Activated CD8-positive, alpha-beta memory T cell treated with anti-CD3 and anti-CD28 coated beads, Interleukin-2, amount 10 ng/mL, durations not matched to agents 7 days and 5 days (primary cell): ENCODE data around the gene MCC. TPM values are rescaled to one million over a fixed set of nuclear protein-coding genes. Genes with fewer than 3 reads are reported as not detected.

ENCODE experiments used
- ATAC-seq: fragments of 150-1000 bp; cut with Tn5 transposase; one replicate; pipeline ENCODE4 v1.10.0; 2021; ENCODE audit warnings: moderate library complexity
- CTCF ChIA-PET: fragments of 350-600 bp; sonication (Branson Sonifier 250); formaldehyde crosslinking; loops from one replicate; lab custom pipeline; 2021; ENCODE audit warnings: antibody characterized with exemption; lab: Charles Lee
- DNase-seq: peaks from one replicate; pipeline ENCODE4 v3.0.0-alpha.2; 2020
- H3K27ac Mint-ChIP-seq: one replicate; pipeline ENCODE4 v1.8.0; 2021; ENCODE audit warnings: mild to moderate bottlenecking, mixed read lengths
- H3K27me3 Mint-ChIP-seq: one replicate; pipeline ENCODE4 v1.8.0; 2021; ENCODE audit warnings: mixed read lengths
- H3K36me3 Mint-ChIP-seq: one replicate; pipeline ENCODE4 v1.8.0; 2021; ENCODE audit warnings: mild to moderate bottlenecking, mixed read lengths
- H3K4me1 Mint-ChIP-seq: one replicate; pipeline ENCODE4 v1.8.0; 2021; ENCODE audit warnings: mixed read lengths
- H3K4me3 Mint-ChIP-seq: one replicate; pipeline ENCODE4 v1.8.0; 2021; ENCODE audit warnings: mild to moderate bottlenecking, moderate library complexity, mixed read lengths
- H3K9me3 Mint-ChIP-seq: one replicate; pipeline ENCODE4 v1.8.0; 2022; ENCODE audit warnings: low read depth, mixed read lengths
- total RNA-seq, 2 experiments: library from RNA; stranded (reverse); gene quantifications; one replicate each; pipeline ENCODE4 v1.2.3, GENCODE V29; 2021

MCC gene
- total RNA-seq, 2 experiments from 2014 or later = 7.4 to 7.5 TPM

DNA sequence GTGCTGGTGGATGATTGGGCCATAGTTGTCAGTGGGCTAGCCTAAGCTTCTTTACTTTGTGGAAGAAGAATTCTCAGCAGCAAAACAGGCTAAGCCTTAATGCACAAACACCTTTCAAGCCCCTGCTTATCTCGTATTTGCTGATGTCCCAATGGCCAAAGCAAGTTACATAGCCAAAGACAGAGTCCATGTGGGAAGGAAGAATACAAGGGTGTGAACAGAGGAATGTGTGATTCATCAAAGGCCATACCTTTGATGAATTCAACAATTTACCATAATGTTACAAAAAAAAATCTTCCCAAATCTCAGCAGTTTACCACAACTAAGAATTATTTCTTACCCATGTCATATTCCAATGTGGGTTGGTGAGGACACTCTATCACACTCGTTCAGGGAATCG is 24.1 kb upstream of the MCC start:
- peaks cover 44% of the 10 kb centered on the region for H3K4me1 Mint-ChIP-seq
- H3K4me3 Mint-ChIP-seq = no peak overlapping the region
- DNase-seq (no peak), ATAC-seq (no peak)
- no peak overlapping the region for H3K27ac Mint-ChIP-seq
- peaks cover 17% of the 10 kb centered on the region for H3K36me3 Mint-ChIP-seq
- CTCF ChIA-PET = interaction anchor here (0.7 to 4.4 kb wide), 5 partner anchors 9 to 516 kb away, joined by 3 to 42 read pairs (median 6); partner anchors contain the start of gene MCC
- peaks cover 34% of the 10 kb centered on the region for H3K27me3 Mint-ChIP-seq
- H3K9me3 Mint-ChIP-seq = no peaks in the 10 kb centered on the region

DNA sequence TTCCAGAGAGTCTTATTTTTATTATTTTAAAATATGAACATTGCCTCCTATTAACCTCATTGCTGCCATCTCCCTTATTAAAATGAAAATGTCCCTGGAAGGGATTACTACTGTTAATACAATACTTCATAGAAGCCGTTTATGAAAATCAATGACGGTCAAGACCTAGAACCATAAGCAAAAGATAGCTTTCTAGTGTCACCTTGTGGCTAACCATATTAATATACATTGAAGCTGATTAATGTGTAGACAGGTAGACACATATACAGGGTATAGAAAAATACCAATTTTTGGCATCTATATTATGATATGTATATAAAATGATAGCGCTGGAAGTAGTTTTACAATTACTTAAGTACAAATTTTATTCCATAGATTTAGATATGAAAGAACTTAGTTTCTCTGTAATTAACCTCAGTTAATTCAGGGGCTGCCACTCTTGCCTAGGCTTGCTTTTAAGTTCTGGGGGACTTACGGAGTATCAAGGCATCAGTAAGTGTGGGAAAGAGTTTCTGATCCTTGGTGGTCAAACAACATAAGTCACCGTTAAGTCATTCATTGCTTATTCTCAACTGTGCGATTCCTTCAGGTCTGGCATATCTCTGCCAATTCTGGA is 22.7 kb upstream of the MCC start:
- Mint-ChIP-seq H3K27ac (no peak overlapping the region), H3K4me3 (no peak overlapping the region), H3K4me1 (peaks cover 41% of the 10 kb centered on the region), H3K9me3 (no peaks in the 10 kb centered on the region), H3K36me3 (peaks cover 10% of the 10 kb centered on the region), H3K27me3 (peaks cover 42% of the 10 kb centered on the region)
- ATAC-seq (no peak), DNase-seq (no peak)
- CTCF ChIA-PET = interaction anchor here (0.8 to 4.4 kb wide), 17 partner anchors 10 to 581 kb away, joined by 3 to 42 read pairs (median 4); partner anchors contain the start of gene DCP2

DNA sequence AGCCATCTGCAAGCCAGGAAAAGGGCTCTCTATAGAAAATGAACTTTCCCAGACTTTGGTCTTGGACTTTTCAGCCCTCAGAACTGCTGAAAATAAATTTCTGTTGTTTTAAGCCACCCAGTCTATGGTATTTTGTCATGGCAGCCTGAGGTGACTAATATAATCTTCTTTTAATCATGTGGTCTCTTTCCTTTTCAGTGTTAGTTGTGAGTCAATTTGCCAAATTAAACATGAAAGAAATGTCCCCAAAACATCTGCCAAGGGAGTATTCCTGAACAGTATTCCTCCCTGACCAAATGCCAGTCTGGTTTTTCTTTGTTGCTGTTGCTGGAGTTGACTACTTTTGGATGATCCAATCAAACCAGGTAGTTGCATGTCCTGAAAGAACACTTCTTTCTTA is 20.5 kb upstream of the MCC start:
- CTCF ChIA-PET = interaction anchor here (4.3 kb wide), 1 partner anchor 173 kb away, joined by 42 read pairs; no protein-coding TSS in a partner anchor
- Mint-ChIP-seq H3K27me3 (peaks cover 56% of the 10 kb centered on the region), H3K4me3 (no peak overlapping the region), H3K4me1 (peaks cover 32% of the 10 kb centered on the region), H3K27ac (no peak overlapping the region), H3K36me3 (peaks cover 1% of the 10 kb centered on the region), H3K9me3 (no peaks in the 10 kb centered on the region)
- ATAC-seq (no peak), DNase-seq (no peak)

DNA sequence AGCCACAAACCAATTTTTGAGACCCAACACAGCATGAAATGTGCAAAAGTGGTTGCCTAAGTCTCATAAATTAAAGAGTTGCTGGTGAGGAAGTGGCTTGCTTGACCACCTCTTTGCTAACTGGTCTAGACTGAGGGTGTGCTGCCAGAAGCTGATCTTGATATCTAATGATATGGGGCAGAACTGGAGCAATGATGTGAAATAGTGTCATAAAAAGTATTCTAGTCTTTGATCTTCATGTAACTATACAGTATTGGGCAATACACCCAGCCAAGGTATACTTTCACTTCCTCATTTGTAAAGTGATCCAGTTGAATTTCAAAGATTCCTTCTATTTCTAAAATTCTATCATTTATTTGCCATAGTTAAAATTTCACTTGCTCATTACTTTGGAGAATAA is 19.3 kb upstream of the MCC start:
- peaks cover 60% of the 10 kb centered on the region for H3K27me3 Mint-ChIP-seq
- H3K4me1 Mint-ChIP-seq = peaks cover 27% of the 10 kb centered on the region
- CTCF ChIA-PET = interaction anchor here (0.8 kb wide), 1 partner anchor 123 kb away, joined by 3 read pairs; no protein-coding TSS in a partner anchor
- no peak overlapping the region for H3K27ac Mint-ChIP-seq
- H3K9me3 Mint-ChIP-seq = no peaks in the 10 kb centered on the region
- peak; percentile 77 for DNase-seq
- no peaks in the 10 kb centered on the region for H3K36me3 Mint-ChIP-seq
- peak; percentile 81 for ATAC-seq
- H3K4me3 Mint-ChIP-seq = no peak overlapping the region

DNA sequence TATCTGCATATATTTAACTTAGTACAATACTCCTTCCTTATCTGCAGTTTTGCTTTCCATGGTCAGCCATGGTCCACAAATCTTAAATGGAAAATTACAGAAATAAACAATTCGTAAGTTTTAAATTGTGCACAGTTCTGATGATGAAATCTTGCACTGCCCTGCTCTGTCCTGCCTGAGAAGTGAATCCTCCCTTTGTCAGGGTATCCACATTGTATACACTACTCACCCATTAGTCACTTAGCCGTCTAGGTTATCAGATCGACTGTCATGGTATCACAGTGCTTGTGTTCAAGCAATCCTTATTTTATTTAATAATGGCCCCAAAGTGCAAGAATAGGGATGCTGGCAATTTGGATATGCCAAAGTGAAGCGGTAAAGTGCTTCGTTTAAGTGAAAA is 16.9 kb upstream of the MCC start:
- H3K27me3 Mint-ChIP-seq = peaks cover 75% of the 10 kb centered on the region
- CTCF ChIA-PET = interaction anchor here (1.0 kb wide), 1 partner anchor 8 kb away, joined by 3 read pairs; the partner anchor contains the start of gene YTHDC2
- H3K27ac Mint-ChIP-seq = no peak overlapping the region
- peaks cover 2% of the 10 kb centered on the region for H3K9me3 Mint-ChIP-seq
- no peak overlapping the region for H3K4me3 Mint-ChIP-seq
- peaks cover 4% of the 10 kb centered on the region for H3K36me3 Mint-ChIP-seq
- peaks cover 25% of the 10 kb centered on the region for H3K4me1 Mint-ChIP-seq
- DNase-seq (no peak), ATAC-seq (no peak)

DNA sequence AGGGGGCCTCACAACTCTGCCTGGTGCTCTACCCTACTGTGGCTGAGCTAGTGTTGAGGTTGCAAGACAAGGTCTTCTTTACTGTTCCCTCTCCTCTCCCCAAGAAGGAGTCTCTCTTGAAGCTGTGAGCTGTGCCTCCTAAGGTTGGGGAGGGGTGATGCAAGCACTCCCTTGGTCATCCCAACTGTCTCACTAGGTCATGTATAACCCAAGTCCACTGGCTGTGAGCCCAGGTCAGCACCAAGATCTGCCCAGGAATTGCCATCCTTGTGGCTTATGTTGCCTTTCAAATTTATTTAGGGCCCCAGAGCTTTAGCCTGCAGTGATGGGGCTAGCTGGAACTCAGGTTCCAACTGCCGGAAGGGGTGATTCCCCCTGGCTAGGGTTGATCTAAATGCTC is 14.9 kb upstream of the MCC start:
- CTCF ChIA-PET = interaction anchor here (1.0 kb wide), 2 partner anchors 10 to 123 kb away, joined by 3 read pairs; no protein-coding TSS in a partner anchor
- Mint-ChIP-seq H3K4me1 (peaks cover 19% of the 10 kb centered on the region), H3K36me3 (peaks cover 9% of the 10 kb centered on the region), H3K27me3 (peaks cover 75% of the 10 kb centered on the region), H3K9me3 (peaks cover 5% of the 10 kb centered on the region), H3K27ac (no peak overlapping the region), H3K4me3 (no peak overlapping the region)
- no peak for ATAC-seq
- no peak for DNase-seq

DNA sequence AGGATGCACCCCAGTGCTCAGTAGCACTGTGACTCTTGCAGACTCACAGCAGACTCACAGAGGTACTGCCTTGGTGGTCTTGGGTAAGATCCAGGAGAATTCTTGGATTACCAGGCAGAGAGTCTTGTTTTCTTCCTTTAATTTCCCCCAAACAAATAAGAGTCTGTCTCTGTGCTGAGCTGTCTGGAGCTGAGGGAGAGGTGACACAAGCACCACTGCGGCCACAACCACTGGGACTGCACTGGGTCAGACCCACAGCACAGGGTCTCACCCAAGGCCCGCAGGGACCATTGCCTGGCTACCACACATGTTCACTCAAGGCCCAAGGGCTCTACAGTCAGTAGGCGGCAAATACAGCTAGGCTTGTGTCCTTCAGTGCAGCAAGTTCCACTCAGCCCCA is 13.8 kb upstream of the MCC start:
- Mint-ChIP-seq H3K4me1 (peaks cover 8% of the 10 kb centered on the region), H3K27me3 (peaks cover 73% of the 10 kb centered on the region), H3K4me3 (no peak overlapping the region), H3K36me3 (peaks cover 9% of the 10 kb centered on the region), H3K27ac (no peak overlapping the region), H3K9me3 (peaks cover 5% of the 10 kb centered on the region)
- CTCF ChIA-PET = interaction anchor here (1.0 kb wide), 1 partner anchor 9 kb away, joined by 3 read pairs; no protein-coding TSS in a partner anchor
- no peak for DNase-seq
- ATAC-seq = no peak

DNA sequence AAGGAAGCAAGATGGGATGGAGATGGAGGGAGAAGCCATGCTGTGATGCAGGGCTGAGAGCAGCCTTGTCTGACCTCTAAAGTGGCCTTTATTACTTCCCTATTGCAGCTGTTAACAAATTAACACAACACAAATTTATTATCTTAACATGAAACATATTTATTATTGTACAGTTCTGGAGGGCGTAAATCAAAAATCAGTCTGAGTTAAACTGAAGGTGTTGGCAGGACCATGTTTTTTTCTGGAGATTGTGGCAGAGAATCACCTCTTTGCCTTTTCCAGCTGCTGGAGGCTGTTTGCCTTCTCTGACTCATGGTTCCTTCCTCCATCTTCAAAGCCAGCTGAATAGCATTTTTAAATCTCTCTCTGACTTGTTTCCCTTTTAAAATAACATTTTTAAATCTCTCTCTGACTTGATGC is 7.2 kb upstream of the MCC start:
- Mint-ChIP-seq H3K27ac (no peak overlapping the region), H3K9me3 (peaks cover 11% of the 10 kb centered on the region), H3K36me3 (peaks cover 18% of the 10 kb centered on the region), H3K27me3 (peaks cover 74% of the 10 kb centered on the region), H3K4me3 (no peak overlapping the region), H3K4me1 (no peaks in the 10 kb centered on the region)
- DNase-seq = no peak
- ATAC-seq = no peak
- CTCF ChIA-PET = no interaction called here

DNA sequence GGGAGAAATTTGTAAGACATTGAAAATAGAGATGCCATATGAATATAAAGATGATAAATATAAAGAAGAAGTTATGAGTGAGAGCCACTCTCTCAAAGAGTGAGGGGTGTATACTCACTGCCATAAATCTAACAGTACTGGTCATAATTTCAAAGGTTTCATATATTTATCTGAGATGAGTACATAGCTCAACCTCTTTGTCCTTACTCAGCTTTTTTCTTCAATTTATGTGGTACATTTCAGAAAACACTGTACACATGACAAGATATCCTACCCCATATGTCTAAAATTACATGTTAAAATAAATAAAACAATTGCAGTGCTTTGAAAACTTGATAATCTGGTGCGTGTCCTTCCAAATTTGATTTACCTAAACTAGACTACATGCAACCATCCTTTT is 5.2 kb upstream of the MCC start:
- CTCF ChIA-PET = interaction anchor here (1.2 kb wide), 1 partner anchor 9 kb away, joined by 3 read pairs; no protein-coding TSS in a partner anchor
- H3K9me3 Mint-ChIP-seq = peaks cover 12% of the 10 kb centered on the region

DNA sequence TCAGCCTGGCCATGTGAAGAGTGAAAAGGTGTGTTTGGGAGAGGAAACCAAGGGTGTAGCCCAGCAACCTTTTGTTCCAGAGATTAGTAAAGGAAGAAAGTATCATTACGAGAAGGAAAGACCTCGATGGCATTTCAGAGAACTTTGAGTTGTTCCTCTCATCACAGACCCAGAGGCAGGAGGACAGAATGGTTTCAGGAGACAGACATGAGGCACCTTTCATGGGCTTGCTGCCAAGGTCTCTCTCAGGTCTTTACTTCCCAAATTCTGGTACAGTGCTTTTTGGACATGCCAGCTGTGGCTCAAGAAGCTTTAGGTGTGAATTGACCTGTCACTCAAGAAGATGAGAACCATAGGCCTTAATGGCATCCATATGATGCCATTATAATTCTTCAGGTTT is 2.8 kb upstream of the MCC start:
- H3K36me3 Mint-ChIP-seq = peaks cover 15% of the 10 kb centered on the region
- peaks cover 12% of the 10 kb centered on the region for H3K9me3 Mint-ChIP-seq
- CTCF ChIA-PET = no interaction called here
- no peak overlapping the region for H3K4me3 Mint-ChIP-seq
- peaks cover 23% of the 10 kb centered on the region for H3K4me1 Mint-ChIP-seq
- H3K27me3 Mint-ChIP-seq = peaks cover 79% of the 10 kb centered on the region
- ATAC-seq (no peak), DNase-seq (no peak)
- no peak overlapping the region for H3K27ac Mint-ChIP-seq

More for the DNA sequence above, 5.2 kb upstream of the MCC start:
- Mint-ChIP-seq H3K4me1 (peaks cover 13% of the 10 kb centered on the region), H3K27me3 (peaks cover 74% of the 10 kb centered on the region), H3K27ac (no peak overlapping the region), H3K4me3 (no peak overlapping the region), H3K36me3 (peaks cover 15% of the 10 kb centered on the region)
- DNase-seq (no peak), ATAC-seq (no peak)

DNA sequence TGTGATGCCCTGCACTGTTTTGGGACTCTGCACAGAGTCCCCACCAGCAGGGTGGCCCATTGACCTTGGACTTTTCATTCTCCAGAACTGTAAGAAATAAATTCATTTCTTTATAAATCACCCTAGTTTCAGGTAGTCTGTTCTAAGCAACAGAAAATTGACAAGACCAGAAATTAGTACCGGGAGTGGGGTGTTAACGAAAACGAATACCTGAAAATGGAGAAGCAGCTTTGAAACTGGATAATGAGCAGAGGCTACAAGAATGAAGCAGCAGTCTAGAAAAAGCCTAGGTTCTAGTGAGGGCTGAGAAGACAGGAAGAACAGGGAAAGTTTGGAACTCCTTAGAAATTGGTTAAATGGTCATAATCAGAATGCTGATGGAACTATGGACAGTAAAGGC is 2.1 kb upstream of the MCC start:
- Mint-ChIP-seq H3K4me3 (no peak overlapping the region), H3K27me3 (peaks cover 79% of the 10 kb centered on the region), H3K27ac (no peak overlapping the region), H3K9me3 (peaks cover 12% of the 10 kb centered on the region), H3K4me1 (peaks cover 23% of the 10 kb centered on the region), H3K36me3 (peaks cover 15% of the 10 kb centered on the region)
- CTCF ChIA-PET = no interaction called here
- ATAC-seq (no peak), DNase-seq (no peak)

DNA sequence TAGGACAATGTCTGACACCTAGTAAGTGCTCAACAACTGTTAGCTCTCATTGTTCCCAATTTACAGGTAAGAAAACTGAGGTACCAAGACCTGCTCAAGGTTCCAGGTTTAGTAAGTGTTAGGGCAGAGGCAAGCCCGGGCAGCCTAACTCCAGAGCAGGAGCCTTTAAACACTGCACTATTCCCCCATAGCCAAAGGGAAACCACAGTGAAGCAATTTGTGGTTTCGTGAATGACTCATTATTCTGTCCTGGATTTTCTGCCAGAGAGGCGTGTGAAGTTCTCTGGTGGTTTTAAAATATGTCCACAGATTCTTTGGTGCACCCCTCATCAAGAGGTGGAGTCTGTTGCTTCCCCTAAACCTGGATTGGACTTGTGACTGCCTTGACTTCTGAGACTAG is 1.0 kb upstream of the MCC start:
- H3K4me3 Mint-ChIP-seq = no peak overlapping the region
- H3K27me3 Mint-ChIP-seq = peaks cover 80% of the 10 kb centered on the region
- H3K9me3 Mint-ChIP-seq = peaks cover 12% of the 10 kb centered on the region
- peak; percentile 48 for DNase-seq
- CTCF ChIA-PET = interaction anchor here (2.1 kb wide), 1 partner anchor 110 kb away, joined by 10 read pairs; no protein-coding TSS in a partner anchor
- peak; percentile 68 for ATAC-seq
- H3K27ac Mint-ChIP-seq = no peak overlapping the region
- peaks cover 23% of the 10 kb centered on the region for H3K4me1 Mint-ChIP-seq
- peaks cover 15% of the 10 kb centered on the region for H3K36me3 Mint-ChIP-seq

DNA sequence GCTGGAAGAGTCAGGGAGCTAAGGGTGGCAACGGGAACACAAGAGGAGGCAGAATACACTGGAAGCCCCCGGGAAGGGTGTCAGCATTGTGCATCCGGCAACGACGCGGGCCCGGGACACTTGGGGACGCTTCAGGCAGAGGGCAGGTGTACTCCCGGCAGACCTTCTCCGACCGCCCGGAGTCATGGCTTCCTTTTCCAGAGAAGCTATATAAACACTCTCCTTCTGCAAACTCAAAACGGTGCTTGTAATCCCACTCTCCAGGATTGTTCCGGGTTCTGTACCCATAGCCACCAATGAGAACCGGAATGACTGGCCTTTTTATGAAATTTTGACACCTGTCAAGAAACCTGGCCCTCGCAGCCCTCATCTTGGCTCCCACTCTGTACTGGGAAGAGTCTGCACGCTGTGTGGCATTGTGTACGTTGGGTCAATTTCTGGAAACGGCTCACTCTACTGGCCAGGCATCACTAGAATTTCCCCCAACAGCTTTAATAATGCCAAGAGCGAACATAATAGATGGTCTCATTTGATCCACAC is 462 bp upstream of the MCC start:
- Mint-ChIP-seq H3K9me3 (peaks cover 12% of the 10 kb centered on the region), H3K4me3 (peak overlapping the region; percentile 68), H3K27ac (no peak overlapping the region), H3K27me3 (peaks cover 81% of the 10 kb centered on the region), H3K4me1 (peaks cover 23% of the 10 kb centered on the region), H3K36me3 (peaks cover 15% of the 10 kb centered on the region)
- ATAC-seq (no peak), DNase-seq (no peak)
- CTCF ChIA-PET = interaction anchor here (0.9 to 2.1 kb wide), 2 partner anchors 23 to 109 kb away, joined by 3 to 10 read pairs; no protein-coding TSS in a partner anchor
